Duodenal mucosa (tissue), 2 donors: Measurements from ENCODE around the gene FSTL4.

ENCODE experiments used
- H3K27ac ChIP-seq: one replicate; pipeline ENCODE4 v1.7.0; 2013; ENCODE audit warnings: low read depth, low read length
- H3K27me3 ChIP-seq, 2 donors: one replicate each; pipeline ENCODE4 v1.7.0; 2013; ENCODE audit warnings: low read length in 2 of 2, control low read depth in 1 of 2; ENCODE audit not compliant: insufficient read depth in 2 of 2, control insufficient read depth in 1 of 2
- H3K36me3 ChIP-seq, 2 donors: one replicate each; pipeline ENCODE4 v1.7.0; 2013; ENCODE audit warnings: low read length in 2 of 2, control low read depth in 1 of 2; ENCODE audit not compliant: insufficient read depth in 2 of 2, control insufficient read depth in 1 of 2
- H3K4me1 ChIP-seq, 2 donors: one replicate each; pipeline ENCODE4 v1.7.0; 2013; ENCODE audit warnings: low read length in 2 of 2, control low read depth in 1 of 2; ENCODE audit not compliant: insufficient read depth in 2 of 2, control insufficient read depth in 1 of 2
- H3K4me3 ChIP-seq, 2 donors: one replicate each; pipeline ENCODE4 v1.7.0; 2013; ENCODE audit warnings: low read length in 2 of 2, low read depth in 1 of 2
- H3K9ac ChIP-seq, 2 donors: one replicate each; pipeline ENCODE4 v1.7.0; 2013; ENCODE audit warnings: low read length in 2 of 2, low read depth in 1 of 2
- H3K9me3 ChIP-seq, 2 donors: one replicate each; pipeline ENCODE4 v1.7.0; 2013; ENCODE audit warnings: low read length in 2 of 2, control low read depth in 1 of 2; ENCODE audit not compliant: control insufficient read depth in 1 of 2

Gene FSTL4

DNA sequence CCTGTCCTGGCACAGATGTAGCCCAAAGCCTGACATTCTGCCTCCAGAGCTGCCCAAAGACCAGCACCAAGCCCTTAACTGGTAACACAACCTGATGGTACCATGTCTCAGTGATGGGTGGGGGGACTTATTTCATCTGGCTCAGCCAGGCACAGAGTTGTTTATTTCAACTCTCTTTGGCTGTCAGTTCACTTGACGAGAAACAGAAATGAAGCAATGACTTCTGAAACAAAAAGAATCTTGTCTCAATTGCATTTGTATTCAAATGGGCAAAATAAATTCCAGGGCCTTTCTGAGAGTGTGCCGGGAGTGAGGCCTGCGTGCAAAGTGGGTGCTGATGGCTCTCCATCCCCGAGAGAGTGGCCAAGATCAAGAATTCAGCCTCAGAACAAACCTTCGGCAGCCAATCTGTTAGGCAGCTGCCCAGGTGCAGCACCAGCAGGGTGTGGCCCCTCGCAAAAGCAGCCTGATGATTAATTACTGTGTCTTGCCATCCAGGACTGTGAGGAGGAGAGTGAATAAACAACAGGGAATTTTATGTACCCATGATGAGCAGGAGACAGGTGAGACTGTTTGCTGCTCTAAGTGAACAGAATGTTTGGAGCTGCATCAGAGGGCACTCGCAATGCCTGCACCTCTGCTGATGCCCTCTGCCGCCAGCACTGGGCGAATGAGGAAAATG, 322.5 kb downstream of the FSTL4 start:
- no peaks in the 10 kb centered on the region for H3K36me3 ChIP-seq
- H3K4me3 ChIP-seq, result no peak overlapping the region
- H3K27ac ChIP-seq, result no peak overlapping the region
- H3K9ac ChIP-seq, result no peak overlapping the region
- H3K27me3 ChIP-seq, result no peaks in the 10 kb centered on the region
- H3K9me3 ChIP-seq, result no peaks in the 10 kb centered on the region
- H3K4me1 ChIP-seq, result peaks cover 0 to 3% of the 10 kb centered on the region in 2 donors

DNA sequence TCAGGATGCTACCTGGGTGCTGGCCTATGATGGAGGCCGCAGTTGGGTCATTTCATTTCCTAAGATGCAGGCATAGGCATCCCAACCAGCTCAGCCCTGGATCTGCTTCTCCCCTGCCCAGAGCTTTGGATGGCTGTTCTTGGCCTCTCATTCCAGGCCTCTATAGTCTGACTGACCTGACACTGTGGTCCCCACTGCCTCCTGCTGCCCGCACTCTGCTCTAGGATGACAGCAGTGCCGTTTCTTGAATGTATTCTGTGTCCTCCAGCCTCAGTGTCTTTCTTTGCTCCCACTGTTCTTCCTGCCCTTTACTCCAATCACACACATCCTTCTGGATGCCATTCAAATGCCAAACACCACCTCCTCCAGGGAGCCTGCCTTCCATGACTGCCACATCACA, 324.8 kb downstream of the FSTL4 start:
- H3K36me3 ChIP-seq, result no peaks in the 10 kb centered on the region
- H3K27me3 ChIP-seq, result no peaks in the 10 kb centered on the region
- peaks cover 0 to 3% of the 10 kb centered on the region in 2 donors for H3K4me1 ChIP-seq
- no peaks in the 10 kb centered on the region for H3K9me3 ChIP-seq
- H3K27ac ChIP-seq, result no peak overlapping the region
- H3K4me3 ChIP-seq, result no peak overlapping the region
- no peak overlapping the region for H3K9ac ChIP-seq

DNA sequence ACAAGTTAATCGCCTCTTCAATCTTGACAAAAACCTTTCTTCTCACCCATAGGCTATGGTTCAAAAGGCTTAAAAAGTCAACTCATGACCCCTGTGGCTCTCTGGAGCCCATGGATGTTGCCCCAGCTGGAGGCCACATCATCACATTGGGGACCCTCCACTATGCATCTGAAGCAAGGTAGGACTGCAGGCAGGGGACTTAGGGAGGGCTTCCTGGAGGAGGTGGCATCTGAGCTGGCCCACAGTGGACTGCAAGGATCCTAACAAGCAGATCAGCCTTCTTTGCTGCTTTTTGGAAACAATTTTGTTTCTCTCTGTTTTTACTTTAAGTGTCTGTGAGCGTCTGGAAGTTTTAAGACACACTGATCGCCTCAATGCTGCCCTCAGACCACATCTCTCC, 325.9 kb downstream of the FSTL4 start:
- Histone ChIP-seq H3K27ac (no peak overlapping the region), H3K27me3 (no peaks in the 10 kb centered on the region), H3K4me3 (no peak overlapping the region), H3K36me3 (no peaks in the 10 kb centered on the region), H3K9me3 (no peaks in the 10 kb centered on the region), H3K9ac (no peak overlapping the region), H3K4me1 (peaks cover 0 to 3% of the 10 kb centered on the region in 2 donors)

DNA sequence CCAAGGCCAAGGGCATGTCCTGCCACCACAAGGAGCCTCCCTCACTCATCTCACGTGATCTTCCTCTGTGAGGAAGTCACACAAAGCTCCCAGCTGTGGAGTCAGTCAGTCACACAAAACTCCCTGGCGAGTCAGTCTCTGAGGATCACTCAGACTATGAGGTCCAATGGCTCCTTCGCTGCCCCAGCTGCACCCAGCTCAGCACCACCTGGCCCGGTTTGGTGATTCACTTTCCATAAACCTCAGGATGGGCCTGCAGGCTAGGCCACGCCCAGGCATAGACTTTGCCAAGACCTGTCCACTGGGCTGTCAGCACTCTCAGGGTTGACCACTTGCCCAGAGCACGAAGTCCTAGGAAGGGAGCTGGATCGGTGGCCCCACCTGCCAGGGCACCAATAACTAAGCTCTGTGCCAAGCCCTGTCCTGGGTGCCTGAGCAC, 326.7 kb downstream of the FSTL4 start:
- no peak overlapping the region for H3K27ac ChIP-seq
- H3K4me3 ChIP-seq, result no peak overlapping the region
- no peaks in the 10 kb centered on the region for H3K9me3 ChIP-seq
- H3K27me3 ChIP-seq, result no peaks in the 10 kb centered on the region
- peaks cover 0 to 3% of the 10 kb centered on the region in 2 donors for H3K4me1 ChIP-seq
- no peaks in the 10 kb centered on the region for H3K36me3 ChIP-seq
- no peak overlapping the region for H3K9ac ChIP-seq

DNA sequence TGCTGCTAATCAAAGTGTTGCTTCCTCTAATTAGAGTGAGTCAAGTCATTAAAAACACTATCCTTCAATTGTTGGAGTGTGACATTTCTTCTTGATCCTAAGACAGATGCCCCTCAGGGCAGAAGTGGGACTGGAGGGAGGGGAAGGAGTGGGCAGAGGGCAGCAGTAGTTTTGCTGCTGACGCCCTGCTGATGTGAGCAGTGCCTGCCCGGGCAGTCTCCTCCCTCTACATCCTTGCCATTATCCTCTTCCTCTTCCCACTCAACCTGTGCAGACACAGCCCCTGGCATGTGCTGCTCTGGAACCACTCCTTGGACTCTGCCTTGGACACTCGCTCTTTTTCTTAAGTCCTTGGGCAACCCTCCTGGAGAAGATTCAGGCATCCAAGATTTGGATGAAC, 328.0 kb downstream of the FSTL4 start:
- Histone ChIP-seq H3K4me3 (no peak overlapping the region), H3K27ac (no peak overlapping the region), H3K36me3 (no peaks in the 10 kb centered on the region), H3K9me3 (no peaks in the 10 kb centered on the region), H3K27me3 (no peaks in the 10 kb centered on the region), H3K9ac (no peak overlapping the region), H3K4me1 (peaks cover 0 to 3% of the 10 kb centered on the region in 2 donors)

DNA sequence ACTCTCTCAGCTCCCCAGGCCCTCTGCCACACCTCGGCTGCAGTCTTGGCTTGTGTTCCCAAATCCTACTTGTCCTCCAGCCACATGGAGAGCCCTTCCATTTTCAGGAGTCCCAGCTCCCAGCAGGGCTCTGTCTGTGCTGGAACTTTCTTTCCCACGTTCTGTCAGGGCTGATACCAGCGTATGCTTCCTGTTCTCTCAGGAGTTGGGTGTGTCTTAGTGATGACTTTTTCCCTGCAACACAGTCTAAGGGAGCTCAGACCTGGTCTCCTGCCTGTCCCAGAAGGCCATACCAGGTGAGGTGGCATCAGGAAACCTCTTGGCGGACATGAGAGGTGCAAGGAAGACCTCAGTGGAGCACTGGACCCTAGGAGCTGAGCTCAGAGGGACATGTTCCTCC, 334.0 kb downstream of the FSTL4 start:
- Histone ChIP-seq H3K27ac (no peak overlapping the region), H3K9me3 (no peaks in the 10 kb centered on the region), H3K4me1 (peaks cover 0 to 6% of the 10 kb centered on the region in 2 donors), H3K9ac (no peak overlapping the region), H3K36me3 (no peaks in the 10 kb centered on the region), H3K4me3 (no peak overlapping the region), H3K27me3 (no peaks in the 10 kb centered on the region)

DNA sequence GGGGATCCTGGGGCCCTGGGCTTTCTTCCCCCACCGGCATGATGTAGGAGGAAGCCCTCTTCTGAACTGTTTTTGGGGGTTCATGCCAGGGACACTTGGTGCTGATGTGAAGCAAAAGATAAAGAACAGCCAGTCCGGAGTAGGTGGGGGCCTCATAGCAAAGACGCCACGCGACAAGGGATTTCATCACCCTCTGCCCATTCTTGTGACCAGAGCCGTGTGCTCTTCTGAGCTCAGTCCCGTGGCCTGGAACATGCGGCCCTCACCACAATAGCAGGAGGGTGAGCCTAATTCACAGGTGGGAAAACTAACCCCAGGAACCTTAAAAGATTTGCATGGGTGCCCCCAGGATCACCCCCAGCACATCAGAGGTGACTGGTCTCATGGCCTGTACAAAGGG, 334.6 kb downstream of the FSTL4 start:
- Histone ChIP-seq H3K4me3 (no peak overlapping the region), H3K4me1 (peaks cover 0 to 6% of the 10 kb centered on the region in 2 donors), H3K9ac (no peak overlapping the region), H3K27me3 (no peaks in the 10 kb centered on the region), H3K9me3 (no peaks in the 10 kb centered on the region), H3K27ac (no peak overlapping the region), H3K36me3 (no peaks in the 10 kb centered on the region)

DNA sequence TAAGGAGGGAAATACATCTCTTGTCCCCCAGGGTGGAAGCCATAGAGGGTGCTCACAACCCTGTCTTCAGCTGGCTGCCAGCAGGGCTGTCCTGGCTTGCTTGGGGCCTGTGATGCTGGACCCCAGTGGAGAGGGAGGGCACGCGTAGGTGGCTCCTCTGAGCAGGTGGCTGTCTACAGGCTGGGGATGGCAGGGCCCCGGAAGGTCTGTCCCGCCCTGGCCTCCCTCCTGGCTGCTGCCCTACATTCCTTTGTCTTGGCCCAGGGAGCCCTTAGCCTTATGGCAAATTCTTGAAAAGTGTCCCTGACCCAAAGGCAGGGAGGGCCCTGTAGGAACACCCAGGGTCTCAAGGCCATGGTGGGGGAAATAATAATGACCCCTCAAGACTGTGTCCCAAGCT, 336.2 kb downstream of the FSTL4 start:
- Histone ChIP-seq H3K27ac (no peak overlapping the region), H3K36me3 (no peaks in the 10 kb centered on the region), H3K4me3 (no peak overlapping the region), H3K27me3 (no peaks in the 10 kb centered on the region), H3K9me3 (no peaks in the 10 kb centered on the region), H3K4me1 (peaks cover 0 to 6% of the 10 kb centered on the region in 2 donors), H3K9ac (no peak overlapping the region)

DNA sequence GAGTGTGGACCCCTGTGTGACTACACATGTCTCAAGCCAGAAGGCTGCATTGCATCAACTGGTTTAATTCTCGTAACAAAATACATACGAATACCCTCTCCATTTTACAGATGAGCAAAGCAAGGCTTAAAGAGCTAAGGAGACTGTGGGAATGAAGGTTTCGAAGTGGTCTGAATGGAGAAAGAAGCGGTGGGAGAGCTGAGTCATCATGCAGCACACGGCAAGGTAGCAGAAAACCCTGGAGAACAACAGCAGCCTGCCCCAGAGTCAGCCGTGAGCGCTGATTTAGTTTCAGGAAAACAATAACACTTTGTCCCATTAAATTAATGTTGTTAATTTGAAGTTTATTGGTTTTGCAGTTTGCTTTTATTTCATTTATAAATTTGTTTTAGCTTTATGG, 336.7 kb downstream of the FSTL4 start:
- Histone ChIP-seq H3K4me1 (peaks cover 0 to 6% of the 10 kb centered on the region in 2 donors), H3K9ac (no peak overlapping the region), H3K27ac (no peak overlapping the region), H3K9me3 (no peaks in the 10 kb centered on the region), H3K36me3 (no peaks in the 10 kb centered on the region), H3K4me3 (no peak overlapping the region), H3K27me3 (no peaks in the 10 kb centered on the region)

DNA sequence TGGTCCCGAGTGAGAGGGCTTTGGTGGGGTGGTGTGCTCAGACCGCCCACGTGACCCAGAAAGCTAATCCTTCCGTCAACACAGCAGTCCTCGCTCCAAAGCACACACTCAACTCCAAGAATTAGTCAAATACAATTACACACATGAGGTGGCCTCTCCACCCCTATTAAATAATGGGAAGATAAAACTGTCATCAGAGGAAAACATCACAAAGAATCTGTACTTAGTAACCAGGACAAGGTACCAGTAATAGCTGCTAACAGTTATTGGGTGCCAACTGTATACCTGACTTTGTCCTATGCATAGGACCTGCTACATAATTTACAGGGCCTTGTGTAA, 337.8 kb downstream of the FSTL4 start:
- no peak overlapping the region for H3K4me3 ChIP-seq
- H3K4me1 ChIP-seq, result peaks cover 0 to 6% of the 10 kb centered on the region in 2 donors
- H3K9ac ChIP-seq, result no peak overlapping the region
- H3K9me3 ChIP-seq, result no peaks in the 10 kb centered on the region
- no peaks in the 10 kb centered on the region for H3K27me3 ChIP-seq
- no peak overlapping the region for H3K27ac ChIP-seq
- no peaks in the 10 kb centered on the region for H3K36me3 ChIP-seq
